Inflammatory macrophage treated with lipopolysaccharide for 1 hour (primary cell): Measurements from ENCODE around the gene PIK3AP1.

Experiments used
- DNase-seq, 2 donors: peaks; one replicate each; pipeline ENCODE4 v3.0.0-alpha.2; 2020 to 2022

PIK3AP1 gene

GRCh38 chr10:96671211-96671890 is 49.0 kb downstream of the PIK3AP1 start:
- no peak for DNase-seq

- no peak for DNase-seq
Observed at GRCh38 chr10:96670786-96671185, 49.5 kb downstream of the PIK3AP1 start.

- no peak for DNase-seq
Observed at GRCh38 chr10:96667401-96667800, 52.9 kb downstream of the PIK3AP1 start.

GRCh38 chr10:96666741-96667140 is 53.6 kb downstream of the PIK3AP1 start:
- DNase-seq, result no peak

GRCh38 chr10:96665306-96665705 is 55.0 kb downstream of the PIK3AP1 start:
- DNase-seq, result no peak

- peak in 1 of 2 donors; percentile 44 for DNase-seq
Observed at GRCh38 chr10:96664563-96664962, 55.8 kb downstream of the PIK3AP1 start.

- DNase-seq, result no peak
Observed at GRCh38 chr10:96663797-96664196, 56.5 kb downstream of the PIK3AP1 start.

GRCh38 chr10:96661632-96662031 is 58.7 kb downstream of the PIK3AP1 start:
- DNase-seq, result no peak

- no peak for DNase-seq
Observed at GRCh38 chr10:96660297-96660696, 60.0 kb downstream of the PIK3AP1 start.

- no peak for DNase-seq
Observed at GRCh38 chr10:96658844-96659243, 61.5 kb downstream of the PIK3AP1 start.

GRCh38 chr10:96657385-96657784 is 62.9 kb downstream of the PIK3AP1 start:
- DNase-seq, result no peak

GRCh38 chr10:96656839-96657238 is 63.5 kb downstream of the PIK3AP1 start:
- peak; percentile 80 to 86 for DNase-seq

- peak in 1 of 2 donors; percentile 59 for DNase-seq
Observed at GRCh38 chr10:96656198-96656577, 64.1 kb downstream of the PIK3AP1 start.

GRCh38 chr10:96655461-96656197 is 64.7 kb downstream of the PIK3AP1 start:
- DNase-seq, result peak; percentile 71 to 83

GRCh38 chr10:96651998-96652431 is 68.3 kb downstream of the PIK3AP1 start:
- DNase-seq, result peak; percentile 71 to 80

GRCh38 chr10:96650958-96651357 is 69.4 kb downstream of the PIK3AP1 start:
- no peak for DNase-seq

GRCh38 chr10:96648297-96648696 is 72.0 kb downstream of the PIK3AP1 start:
- DNase-seq, result peak; percentile 68 to 87

- no peak for DNase-seq
Observed at GRCh38 chr10:96647466-96647865, 72.8 kb downstream of the PIK3AP1 start.

GRCh38 chr10:96646751-96647166 is 73.6 kb downstream of the PIK3AP1 start:
- peak; percentile 96 to 97 for DNase-seq

GRCh38 chr10:96646301-96646700 is 74.0 kb downstream of the PIK3AP1 start:
- peak in 1 of 2 donors; percentile 56 for DNase-seq

GRCh38 chr10:96645191-96645721 is 75.1 kb downstream of the PIK3AP1 start:
- DNase-seq, result peak; percentile 90 to 98

- DNase-seq, result peak in 1 of 2 donors; percentile 19
Observed at GRCh38 chr10:96643920-96644319, 76.4 kb downstream of the PIK3AP1 start.

- DNase-seq, result peak; percentile 78 to 94
Observed at GRCh38 chr10:96642973-96643372, 77.3 kb downstream of the PIK3AP1 start.

GRCh38 chr10:96642530-96642929 is 77.8 kb downstream of the PIK3AP1 start:
- no peak for DNase-seq
